Panc1 (cell line): ENCODE results near the gene MBNL2. TPM values are rescaled to one million over a fixed set of nuclear protein-coding genes. Genes with fewer than 3 reads are reported as not detected.

ENCODE experiments used
- ATAC-seq: fragments of 200-7000 bp; cut with Tn5 transposase; 2 replicates; pipeline ENCODE4 v1.9.1; 2020; ENCODE audit warnings: mild to moderate bottlenecking, moderate library complexity
- BruUV-seq: library from RNA; stranded (reverse); fragments of 400-500 nt; replicated peaks from 2 replicates; lab custom pipeline; 2021; lab: Mats Ljungman, UMichigan
- CTCF ChIA-PET: fragments of 300-600 bp; sonication (Branson Sonifier 250); formaldehyde crosslinking; loops from one replicate; lab custom pipeline; 2022; ENCODE audit warnings: antibody characterized with exemption; lab: Charles Lee
- POLR2A ChIA-PET: fragments of 300-600 bp; sonication (Branson Sonifier 250); formaldehyde crosslinking; loops from one replicate; lab custom pipeline; 2022; ENCODE audit warnings: antibody characterized with exemption; lab: Charles Lee
- DNase-seq: peaks from one replicate; pipeline ENCODE4 v3.0.0-alpha.2; 2010; ENCODE audit warnings: low read depth, low spot score
- H3K27ac ChIP-seq: 2 replicates; pipeline ENCODE4 v1.5.1; 2011; ENCODE audit warnings: mild to moderate bottlenecking, low read length, inconsistent platforms
- H3K27me3 ChIP-seq: fragments of 200-500 bp; sonication (Bioruptor generic); 2 replicates; pipeline ENCODE4 v1.6.0; 2014; ENCODE audit warnings: low read length, inconsistent platforms; ENCODE audit not compliant: control insufficient read depth, insufficient read depth
- H3K36me3 ChIP-seq: fragments of 200-500 bp; sonication (Bioruptor generic); 2 replicates; pipeline ENCODE4 v1.5.1; 2014; ENCODE audit warnings: inconsistent platforms, mild to moderate bottlenecking, low read length, moderate library complexity; ENCODE audit not compliant: control insufficient read depth, insufficient read depth
- H3K4me1 ChIP-seq: 2 replicates; pipeline ENCODE4 v1.5.1; 2011; ENCODE audit warnings: inconsistent platforms, mild to moderate bottlenecking, low read length, moderate library complexity; ENCODE audit not compliant: control insufficient read depth, insufficient read depth
- H3K4me3 ChIP-seq, 2 experiments: 2 replicates each; pipeline ENCODE4 v1.5.1; 2011 to 2012; ENCODE audit warnings: low read depth in 2 of 2, low read length in 2 of 2, mild to moderate bottlenecking in 2 of 2, inconsistent platforms in 1 of 2, moderate library complexity in 1 of 2
- H3K9me3 ChIP-seq: fragments of 200-500 bp; sonication (Bioruptor generic); 2 replicates; pipeline ENCODE4 v1.5.1; 2014; ENCODE audit warnings: low read depth, mild to moderate bottlenecking, inconsistent platforms, low read length, moderate library complexity; ENCODE audit not compliant: control insufficient read depth, insufficient read depth
- POLR2AphosphoS5 ChIP-seq: IDR thresholded peaks from 2 replicates; pipeline ENCODE4 v1.6.1; 2012; ENCODE audit warnings: mild to moderate bottlenecking, low read depth, low read length, moderate library complexity
- SIN3A ChIP-seq: IDR thresholded peaks from 2 replicates; pipeline ENCODE4 v1.6.1; 2012; ENCODE audit warnings: low read depth, mild to moderate bottlenecking, low read length, moderate library complexity, borderline replicate concordance; ENCODE audit not compliant: insufficient read depth
- TCF7L2 ChIP-seq: IDR thresholded peaks from 2 replicates; pipeline ENCODE4 v1.6.1; 2011; ENCODE audit warnings: mild to moderate bottlenecking, low read depth, low read length, inconsistent platforms
- in situ Hi-C: cut with HindIII; loops from 2 replicates; pipeline ENCODE4 v1.10.0; 2016; ENCODE audit warnings: low sequenced_read_pairs, low pct_unique_long_range_greater_than_20kb
- intact Hi-C: fragments of 100-400 bp; cut with micrococcal nuclease; formaldehyde crosslinking; loops from one replicate; pipeline ENCODE4 v1.10.0; 2022; ENCODE audit not compliant: unreplicated experiment
- total RNA-seq: library from RNA; stranded (reverse); gene quantifications from one replicate; pipeline ENCODE4 v1.2.1, GENCODE V29; 2021; ENCODE audit not compliant: unreplicated experiment
- TF ChIP-seq, protein P1 (sequence below): fragments of 450-650 bp; IDR thresholded peaks from 2 replicates; pipeline ENCODE4 v1.5.1; 2017; ENCODE audit warnings: mild to moderate bottlenecking
- TF ChIP-seq, protein P2 (sequence below), 2 experiments: IDR thresholded peaks; 2 replicates each; pipeline ENCODE4 v1.6.1; 2011 to 2012; ENCODE audit warnings: low read depth in 2 of 2, control low read depth in 1 of 2, low read length in 1 of 2, mild to moderate bottlenecking in 1 of 2, moderate library complexity in 1 of 2; ENCODE audit not compliant: insufficient read depth in 1 of 2

MBNL2 gene
- total RNA-seq, 1 experiment from 2014 or later: 103 TPM

DNA sequence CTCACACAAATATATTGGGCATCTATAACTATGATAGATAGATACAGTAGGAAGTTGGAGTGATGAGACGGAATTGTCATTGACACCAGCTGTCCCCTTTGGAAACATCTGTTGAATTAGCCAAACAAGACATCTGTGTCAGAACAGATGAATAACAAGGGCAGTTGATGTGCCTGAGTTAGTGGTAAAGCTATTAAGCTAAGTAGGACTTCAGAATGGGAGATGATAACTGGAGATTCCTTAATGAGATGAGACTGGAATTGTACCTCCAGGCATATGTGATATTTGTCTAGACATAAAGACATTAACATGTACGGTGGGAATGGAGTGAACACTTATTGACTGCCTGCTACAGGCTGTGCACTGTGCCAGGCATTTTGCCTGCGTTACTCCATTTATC, 78.7 kb downstream of the MBNL2 start:
- in situ Hi-C loops (no loop called here), intact Hi-C loops (no loop called here)
- TF ChIP-seq, protein P1, sequence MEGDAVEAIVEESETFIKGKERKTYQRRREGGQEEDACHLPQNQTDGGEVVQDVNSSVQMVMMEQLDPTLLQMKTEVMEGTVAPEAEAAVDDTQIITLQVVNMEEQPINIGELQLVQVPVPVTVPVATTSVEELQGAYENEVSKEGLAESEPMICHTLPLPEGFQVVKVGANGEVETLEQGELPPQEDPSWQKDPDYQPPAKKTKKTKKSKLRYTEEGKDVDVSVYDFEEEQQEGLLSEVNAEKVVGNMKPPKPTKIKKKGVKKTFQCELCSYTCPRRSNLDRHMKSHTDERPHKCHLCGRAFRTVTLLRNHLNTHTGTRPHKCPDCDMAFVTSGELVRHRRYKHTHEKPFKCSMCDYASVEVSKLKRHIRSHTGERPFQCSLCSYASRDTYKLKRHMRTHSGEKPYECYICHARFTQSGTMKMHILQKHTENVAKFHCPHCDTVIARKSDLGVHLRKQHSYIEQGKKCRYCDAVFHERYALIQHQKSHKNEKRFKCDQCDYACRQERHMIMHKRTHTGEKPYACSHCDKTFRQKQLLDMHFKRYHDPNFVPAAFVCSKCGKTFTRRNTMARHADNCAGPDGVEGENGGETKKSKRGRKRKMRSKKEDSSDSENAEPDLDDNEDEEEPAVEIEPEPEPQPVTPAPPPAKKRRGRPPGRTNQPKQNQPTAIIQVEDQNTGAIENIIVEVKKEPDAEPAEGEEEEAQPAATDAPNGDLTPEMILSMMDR: no peak
- TF ChIP-seq TCF7L2 (no peak), POLR2AphosphoS5 (no peak), SIN3A (no peak)
- TF ChIP-seq, protein P2, sequence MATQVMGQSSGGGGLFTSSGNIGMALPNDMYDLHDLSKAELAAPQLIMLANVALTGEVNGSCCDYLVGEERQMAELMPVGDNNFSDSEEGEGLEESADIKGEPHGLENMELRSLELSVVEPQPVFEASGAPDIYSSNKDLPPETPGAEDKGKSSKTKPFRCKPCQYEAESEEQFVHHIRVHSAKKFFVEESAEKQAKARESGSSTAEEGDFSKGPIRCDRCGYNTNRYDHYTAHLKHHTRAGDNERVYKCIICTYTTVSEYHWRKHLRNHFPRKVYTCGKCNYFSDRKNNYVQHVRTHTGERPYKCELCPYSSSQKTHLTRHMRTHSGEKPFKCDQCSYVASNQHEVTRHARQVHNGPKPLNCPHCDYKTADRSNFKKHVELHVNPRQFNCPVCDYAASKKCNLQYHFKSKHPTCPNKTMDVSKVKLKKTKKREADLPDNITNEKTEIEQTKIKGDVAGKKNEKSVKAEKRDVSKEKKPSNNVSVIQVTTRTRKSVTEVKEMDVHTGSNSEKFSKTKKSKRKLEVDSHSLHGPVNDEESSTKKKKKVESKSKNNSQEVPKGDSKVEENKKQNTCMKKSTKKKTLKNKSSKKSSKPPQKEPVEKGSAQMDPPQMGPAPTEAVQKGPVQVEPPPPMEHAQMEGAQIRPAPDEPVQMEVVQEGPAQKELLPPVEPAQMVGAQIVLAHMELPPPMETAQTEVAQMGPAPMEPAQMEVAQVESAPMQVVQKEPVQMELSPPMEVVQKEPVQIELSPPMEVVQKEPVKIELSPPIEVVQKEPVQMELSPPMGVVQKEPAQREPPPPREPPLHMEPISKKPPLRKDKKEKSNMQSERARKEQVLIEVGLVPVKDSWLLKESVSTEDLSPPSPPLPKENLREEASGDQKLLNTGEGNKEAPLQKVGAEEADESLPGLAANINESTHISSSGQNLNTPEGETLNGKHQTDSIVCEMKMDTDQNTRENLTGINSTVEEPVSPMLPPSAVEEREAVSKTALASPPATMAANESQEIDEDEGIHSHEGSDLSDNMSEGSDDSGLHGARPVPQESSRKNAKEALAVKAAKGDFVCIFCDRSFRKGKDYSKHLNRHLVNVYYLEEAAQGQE (IDR thresholded peaks at IDR 0.05; ENCODE audit: insufficient read depth in 1 of 2, low read depth in 2 of 2, low read length in 1 of 2): no peak
- DNase-seq (no peak), ATAC-seq (no peak)
- ChIA-PET POLR2A (no interaction called here), CTCF (no interaction called here)
- Histone ChIP-seq H3K4me1 (peaks cover 89% of the 10 kb centered on the region), H3K27ac (peak overlapping the region; percentile 100), H3K9me3 (no peaks in the 10 kb centered on the region), H3K36me3 (peaks cover 2% of the 10 kb centered on the region; the same call in 1 of the 2 replicates), H3K4me3 (no peak overlapping the region), H3K27me3 (no peaks in the 10 kb centered on the region)
- no TSS peak for BruUV-seq

DNA sequence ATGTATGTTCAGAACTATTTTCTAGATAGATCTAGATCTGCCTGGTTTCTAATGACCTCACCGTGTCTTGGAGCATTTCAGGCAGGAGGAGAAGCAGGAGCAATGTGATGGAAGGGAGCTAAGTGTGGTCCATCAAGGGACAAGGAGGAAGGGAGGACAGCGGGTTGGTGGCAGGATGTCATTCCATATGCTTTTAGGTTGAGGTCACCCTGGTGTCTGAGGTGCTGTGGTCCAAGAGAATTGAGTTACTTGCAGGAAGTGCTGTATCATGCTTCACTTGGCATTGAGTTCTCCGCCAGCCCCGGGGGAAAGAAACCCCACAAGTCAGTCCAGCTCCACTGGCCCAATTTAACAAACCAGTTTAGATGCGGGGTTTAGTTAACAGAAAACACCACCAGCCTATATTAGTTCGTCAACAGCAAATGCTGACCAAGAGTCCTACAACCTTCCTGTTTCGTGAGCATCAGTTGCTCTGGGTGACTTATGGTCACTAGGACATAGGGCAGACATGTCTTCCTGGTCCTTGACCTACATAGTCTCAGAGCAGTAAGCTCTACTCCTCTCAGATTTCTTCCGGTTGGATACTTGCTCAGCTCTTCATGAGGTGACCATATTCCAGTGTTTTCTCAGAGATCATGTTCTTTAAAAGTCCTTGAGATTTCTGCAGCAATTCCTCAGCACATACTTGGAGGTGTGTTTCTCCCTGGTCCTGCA, 79.4 kb downstream of the MBNL2 start:
- in situ Hi-C loops (no loop called here), intact Hi-C loops (no loop called here)
- POLR2A ChIA-PET: no interaction called here
- Histone ChIP-seq H3K9me3 (no peaks in the 10 kb centered on the region), H3K36me3 (peaks cover 2% of the 10 kb centered on the region; the same call in 1 of the 2 replicates), H3K4me3 (no peak overlapping the region), H3K27me3 (no peaks in the 10 kb centered on the region), H3K4me1 (peaks cover 89% of the 10 kb centered on the region), H3K27ac (peak overlapping the region; percentile 100)
- BruUV-seq: no TSS peak
- TF ChIP-seq SIN3A (no peak), TCF7L2 (no peak), POLR2AphosphoS5 (no peak)
- TF ChIP-seq, protein P2 (IDR thresholded peaks at IDR 0.05; ENCODE audit: insufficient read depth in 1 of 2, low read depth in 2 of 2, low read length in 1 of 2): no peak
- TF ChIP-seq, protein P1: no peak
- CTCF ChIA-PET: no interaction called here
- ATAC-seq: no peak
- DNase-seq: no peak
